Camera-type eye (tissue), 1 donor: ENCODE data around the gene ARPC2. TPM values are rescaled to one million over a fixed set of nuclear protein-coding genes. Genes with fewer than 3 reads are reported as not detected.

Experiments used
- total RNA-seq: library from RNA; depleted of rRNA; stranded (reverse); fragments of >200 nt; gene quantifications from one replicate; pipeline ENCODE4 v1.2.3, GENCODE V29; 2014

The ARPC2 gene
- total RNA-seq: 138 TPM

DNA sequence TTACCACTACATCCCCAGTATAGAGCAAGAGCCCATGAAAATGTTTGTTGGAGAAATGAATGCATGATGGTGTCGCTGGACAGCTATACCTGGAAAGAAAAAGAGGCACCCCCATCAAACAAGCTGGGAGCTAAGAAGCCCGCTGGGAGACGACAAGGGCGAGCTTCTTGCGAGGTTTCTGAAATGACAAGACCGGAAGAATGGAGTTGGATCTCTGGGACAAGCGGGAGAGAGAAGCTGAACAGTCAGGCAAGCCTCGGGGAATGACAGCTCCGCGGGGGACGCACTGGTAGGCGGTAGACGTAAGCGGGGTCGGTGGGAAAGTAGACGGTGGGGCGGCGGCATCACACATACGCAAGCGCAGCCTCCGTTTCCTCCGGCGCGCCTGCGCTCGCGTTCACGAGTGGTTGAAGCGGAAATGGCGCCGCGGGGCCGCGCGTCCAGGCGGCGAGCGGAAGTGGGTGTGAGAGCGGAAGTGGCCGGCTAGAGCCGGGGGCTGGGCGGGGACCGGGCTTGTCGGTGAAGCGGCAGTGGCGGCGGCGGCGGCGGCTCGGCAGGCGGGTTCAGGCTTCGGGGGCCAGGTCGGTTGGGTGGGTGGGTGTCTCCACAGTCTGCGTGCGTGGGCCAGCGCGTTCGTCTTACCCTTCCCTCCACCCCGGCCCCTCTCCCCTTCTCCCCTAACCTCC, at the start of gene ARPC2:
TSS of gene ARPC2 (plus strand) at position 516 of the 686 bp plus-strand sequence. CDS start 282 bp downstream, outside the sequence.

GRCh38 chr2:218260742-218261422, 43.9 kb downstream of the ARPC2 start, which contains the start of gene GPBAR1:
TSS of gene GPBAR1 (plus strand) at chr2:218261015. CDS start at chr2:218262725, 1,710 bp downstream.

GRCh38 chr2:218269900-218270720, 53.1 kb downstream of the ARPC2 start, which contains the start of the genes AAMP and PNKD:
TSS of gene AAMP (minus strand) at chr2:218270137. CDS start at chr2:218270086, 51 bp downstream.
TSS of gene PNKD (plus strand) at chr2:218270519. CDS start at chr2:218270536, 17 bp downstream.

DNA sequence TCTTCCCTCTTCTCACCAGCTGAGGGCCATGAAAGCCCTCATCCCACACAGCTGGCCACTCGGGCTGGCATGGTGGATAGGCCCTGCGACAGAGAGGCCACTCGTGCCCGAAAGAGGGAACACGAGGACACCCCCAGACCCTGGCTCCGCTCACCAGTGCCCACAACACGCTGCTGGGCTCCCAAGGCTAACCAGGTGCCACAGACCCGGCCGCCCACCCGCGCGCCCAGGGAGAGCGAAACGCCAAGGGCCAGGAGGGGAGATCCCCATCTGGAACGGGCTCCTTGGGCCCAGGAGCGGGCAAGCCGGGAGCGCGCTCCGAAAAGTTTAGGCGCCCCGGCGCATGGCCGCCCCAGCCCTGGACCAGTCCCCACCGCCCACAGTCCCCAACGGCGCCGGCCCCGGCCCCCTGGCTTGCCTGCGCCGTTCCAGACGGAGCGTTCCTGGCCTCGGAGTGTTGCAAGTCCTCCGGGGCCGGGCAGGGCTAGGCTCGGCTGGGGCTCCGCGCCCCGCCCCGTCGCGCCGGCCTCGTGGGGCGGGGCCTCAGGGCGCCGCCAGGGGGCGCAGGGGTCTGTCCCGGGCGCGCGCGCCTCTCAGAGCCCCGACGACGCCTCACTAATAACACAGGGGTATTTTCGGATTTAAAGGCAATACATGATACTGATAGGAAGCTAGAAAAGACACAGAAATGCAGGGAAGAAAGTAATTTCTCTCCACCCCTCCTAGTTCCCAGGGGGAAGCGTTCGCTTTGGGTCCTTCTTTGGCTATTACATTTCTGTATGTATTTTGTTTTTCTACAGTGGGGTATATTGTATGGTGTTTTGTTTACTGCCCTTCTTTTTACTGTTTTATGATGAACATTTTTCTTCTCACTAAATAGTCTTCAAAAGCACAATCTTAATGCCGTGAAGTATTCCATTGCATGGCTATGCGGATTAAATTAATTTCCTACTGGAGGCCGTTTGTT, 75.3 kb downstream of the ARPC2 start, which contains the start of gene TMBIM1:
TSS of gene TMBIM1 (minus strand) at position 456 of the 967 bp plus-strand sequence. CDS start 10,362 bp downstream, outside the sequence.

Other genes starting within 250 kb of the ARPC2 start
- 132 TPM for gene TNS1, start 214.2 kb upstream of the ARPC2 start, total RNA-seq
- not detected for gene RUFY4, start 147.9 kb upstream of the ARPC2 start, total RNA-seq
- gene CXCR2, start 91.2 kb upstream of the ARPC2 start, total RNA-seq: 0.99 TPM
- 0.33 TPM for gene CXCR1, start 50.2 kb upstream of the ARPC2 start, total RNA-seq
- gene GPBAR1, start 43.8 kb downstream of the ARPC2 start, total RNA-seq: not detected
- gene AAMP, start 52.9 kb downstream of the ARPC2 start, total RNA-seq: 126 TPM
- 26.2 TPM for gene PNKD, start 53.3 kb downstream of the ARPC2 start, total RNA-seq
- 56.5 TPM for gene TMBIM1, start 75.3 kb downstream of the ARPC2 start, total RNA-seq
- not detected for gene CATIP, start 139.7 kb downstream of the ARPC2 start, total RNA-seq
- gene SLC11A1, start 165.1 kb downstream of the ARPC2 start, total RNA-seq: 7.8 TPM
- 59.0 TPM for gene CTDSP1, start 182.7 kb downstream of the ARPC2 start, total RNA-seq
- gene VIL1, start 201.9 kb downstream of the ARPC2 start, total RNA-seq: not detected